BLaER1 treated with 17β-estradiol and CSF1 and Interleukin-3, amounts not matched to agents 10 nM and 100 nM (cell line): ENCODE data around the gene ZNF496.
"Not testable (repeated sequence)": the region's sequence is repeated elsewhere in the genome, so short reads cannot be mapped to it uniquely, and the experiment has no call there.

ENCODE experiments used
- H3K27ac ChIP-seq, 11 experiments: shearing (Covaris generic); formaldehyde crosslinking; 2 replicates each; pipeline ENCODE4 v1.8.1; 2022
- H3K27me3 ChIP-seq, 11 experiments: shearing (Covaris generic); formaldehyde crosslinking; 2 replicates each; pipeline ENCODE4 v1.8.1; 2022
- H3K36me3 ChIP-seq, 11 experiments: shearing (Covaris generic); formaldehyde crosslinking; 2 replicates each; pipeline ENCODE4 v1.8.1; 2022
- H3K4me1 ChIP-seq, 10 experiments: shearing (Covaris generic); formaldehyde crosslinking; 2 replicates each; pipeline ENCODE4 v1.8.1; 2022
- H3K4me2 ChIP-seq, 11 experiments: shearing (Covaris generic); formaldehyde crosslinking; 2 replicates each; pipeline ENCODE4 v1.8.1; 2022
- H3K4me3 ChIP-seq, 10 experiments: shearing (Covaris generic); formaldehyde crosslinking; 2 replicates each; pipeline ENCODE4 v1.8.1; 2022
- H3K9ac ChIP-seq, 11 experiments: shearing (Covaris generic); formaldehyde crosslinking; 2 replicates each; pipeline ENCODE4 v1.8.1; 2022
- H3K9me3 ChIP-seq, 11 experiments: shearing (Covaris generic); formaldehyde crosslinking; replicated peaks in 1 of 11; 2 replicates each; pipeline ENCODE4 v1.8.1; 2022
- H4K20me1 ChIP-seq, 11 experiments: shearing (Covaris generic); formaldehyde crosslinking; 2 replicates each; pipeline ENCODE4 v1.8.1; 2022
- Cebpa-rat ChIP-seq, 11 experiments: shearing (Covaris generic); IDR thresholded peaks; 2 replicates each; pipeline ENCODE4 v1.8.1; 2022

Gene ZNF496

GRCh38 chr1:247370786-247371732 lies 39.4 kb upstream of the ZNF496 start:
- Histone ChIP-seq H3K4me3 (no peak overlapping the region), H4K20me1 (no peaks in the 10 kb centered on the region), H3K27ac (no peak overlapping the region), H3K9me3 (peaks cover 13 to 20% (median 15%) of the 10 kb centered on the region in 11 experiments), H3K4me1 (peaks cover 17 to 55% (median 22%) of the 10 kb centered on the region in 10 experiments; a peak in 19 of 20 replicates), H3K9ac (no peak overlapping the region), H3K4me2 (no peak overlapping the region), H3K27me3 (no peaks in the 10 kb centered on the region), H3K36me3 (peaks cover 0 to 7% (median 0%) of the 10 kb centered on the region in 11 experiments; a peak in 1 of 22 replicates)
- no peak for TF ChIP-seq Cebpa-rat (IDR thresholded peaks at IDR 0.05)

DNA sequence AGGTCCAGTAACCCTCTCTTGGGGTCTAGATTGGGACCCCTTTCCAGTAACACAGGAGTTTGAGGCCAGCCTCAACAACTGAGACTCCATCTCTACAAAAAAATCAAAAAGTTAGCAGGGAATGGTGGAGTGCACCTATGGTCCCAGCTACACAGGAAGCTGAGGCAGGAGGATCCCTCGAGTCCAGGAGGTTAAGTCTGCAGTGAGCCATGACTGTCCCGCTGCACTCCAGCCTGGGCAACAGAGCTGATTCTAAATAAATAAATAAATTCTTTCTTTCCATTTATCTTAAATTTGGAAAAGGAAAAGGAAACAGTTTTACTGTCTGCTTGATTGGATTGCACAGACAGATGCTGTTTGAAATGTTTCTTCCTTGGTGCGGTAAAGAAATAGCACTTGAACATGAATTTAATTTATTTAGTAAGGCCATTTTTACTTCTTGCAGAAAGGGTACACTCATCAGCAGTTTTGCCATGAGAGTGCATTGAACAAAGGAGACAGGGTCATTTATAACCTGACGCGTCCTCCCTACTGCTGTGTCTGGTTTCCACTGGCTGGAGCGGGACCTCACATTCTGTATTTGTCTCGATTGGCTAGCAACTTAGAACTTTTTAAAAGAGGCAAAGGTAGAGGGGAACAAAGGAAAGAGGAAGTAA lies 37.0 kb upstream of the ZNF496 start:
- Histone ChIP-seq H4K20me1 (no peaks in the 10 kb centered on the region), H3K4me2 (peak overlapping the region in 10 of 11 experiments; percentile 21 to 44 (median 35); a peak in 14 of 22 replicates), H3K9me3 (peaks cover 34 to 40% (median 39%) of the 10 kb centered on the region in 11 experiments), H3K27ac (peak overlapping the region in 2 of 11 experiments; percentile 27 to 49; a peak in 2 of 22 replicates), H3K27me3 (no peaks in the 10 kb centered on the region), H3K4me1 (peaks cover 17 to 34% (median 19%) of the 10 kb centered on the region in 10 experiments; a peak in 19 of 20 replicates), H3K4me3 (no peak overlapping the region), H3K9ac (no peak overlapping the region), H3K36me3 (peaks cover 0 to 13% (median 0%) of the 10 kb centered on the region in 11 experiments; a peak in 1 of 22 replicates)
- no peak for TF ChIP-seq Cebpa-rat (IDR thresholded peaks at IDR 0.05)

DNA sequence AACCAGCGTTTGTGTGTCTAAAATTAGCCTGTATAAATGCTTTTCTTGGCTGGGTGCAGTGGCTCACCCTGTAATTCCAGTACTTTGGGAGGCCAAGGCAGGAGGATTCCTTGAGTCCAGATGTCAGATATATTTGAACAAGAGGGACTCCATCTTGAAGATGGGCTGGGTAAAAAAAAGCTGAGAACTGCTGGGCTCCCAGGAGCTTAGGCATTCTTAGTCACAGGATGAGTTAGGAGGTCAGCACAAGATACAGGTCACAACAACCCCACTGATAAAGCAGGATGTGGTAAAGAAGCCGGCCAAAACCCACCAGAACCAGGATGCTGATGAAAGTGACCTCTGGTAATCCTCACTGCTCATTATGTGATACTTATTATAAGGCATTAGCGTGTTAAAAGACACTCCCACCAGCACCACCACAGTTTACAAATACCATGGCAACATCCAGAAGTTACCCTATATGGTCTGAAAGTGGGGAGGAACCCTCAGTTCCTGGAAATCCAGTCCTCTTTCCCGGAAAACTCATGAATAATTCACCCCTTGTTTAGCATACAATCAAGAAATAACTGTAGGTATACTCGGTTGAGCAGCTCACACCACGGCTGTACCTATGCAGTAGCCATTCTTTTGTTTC lies 36.2 kb upstream of the ZNF496 start:
- Histone ChIP-seq H3K27ac (peak overlapping the region in 3 of 11 experiments; percentile 27 to 49 (median 27); a peak in 6 of 22 replicates), H3K27me3 (no peaks in the 10 kb centered on the region), H3K9ac (no peak overlapping the region), H3K4me1 (peaks cover 16 to 32% (median 18%) of the 10 kb centered on the region in 10 experiments; a peak in 19 of 20 replicates), H4K20me1 (no peaks in the 10 kb centered on the region), H3K4me2 (peak overlapping the region in 10 of 11 experiments; percentile 21 to 44 (median 35); a peak in 15 of 22 replicates), H3K9me3 (peaks cover 34 to 44% (median 39%) of the 10 kb centered on the region in 11 experiments), H3K4me3 (no peak overlapping the region), H3K36me3 (peaks cover 0 to 13% (median 0%) of the 10 kb centered on the region in 11 experiments; a peak in 1 of 22 replicates)
- no peak for TF ChIP-seq Cebpa-rat (IDR thresholded peaks at IDR 0.05)

- H3K36me3 ChIP-seq: peaks cover 0 to 13% (median 0%) of the 10 kb centered on the region in 11 experiments; a peak in 1 of 22 replicates
- H3K27ac ChIP-seq: peak overlapping the region in 3 of 11 experiments; percentile 27 to 49 (median 27); a peak in 6 of 22 replicates
- H3K9me3 ChIP-seq: peaks cover 34 to 44% (median 39%) of the 10 kb centered on the region in 11 experiments
- H4K20me1 ChIP-seq: no peaks in the 10 kb centered on the region
- no peaks in the 10 kb centered on the region for H3K27me3 ChIP-seq
- H3K4me2 ChIP-seq: peak overlapping the region in 9 of 11 experiments; percentile 14 to 44 (median 36); a peak in 12 of 22 replicates
- no peak overlapping the region for H3K4me3 ChIP-seq
- H3K4me1 ChIP-seq: peaks cover 16 to 28% (median 18%) of the 10 kb centered on the region in 10 experiments; a peak in 19 of 20 replicates
- TF ChIP-seq Cebpa-rat (IDR thresholded peaks at IDR 0.05): no peak
- H3K9ac ChIP-seq: no peak overlapping the region
Measured at GRCh38 chr1:247366926-247367645, 35.4 kb upstream of the ZNF496 start.

DNA sequence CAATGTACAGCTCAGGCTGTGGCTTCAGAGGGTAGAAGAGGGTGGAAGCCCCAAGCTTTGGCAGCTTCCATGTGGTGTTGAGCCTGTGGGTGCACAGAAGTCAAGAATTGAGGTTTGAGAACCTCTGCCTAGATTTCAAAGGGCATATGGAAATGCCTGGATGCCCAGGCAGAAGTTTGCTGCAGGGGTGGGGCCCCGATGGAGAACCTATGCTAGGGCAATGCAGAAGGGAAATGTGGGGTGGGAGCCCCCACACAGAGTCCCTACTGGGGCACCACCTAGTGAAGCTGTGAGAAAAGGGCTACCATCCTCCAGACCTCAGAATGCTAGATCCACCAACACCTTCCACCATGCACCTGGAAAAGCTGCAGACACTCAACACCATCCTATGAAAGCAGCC lies 34.7 kb upstream of the ZNF496 start:
- H3K27ac ChIP-seq, H3K27me3 ChIP-seq, H3K9ac ChIP-seq, H4K20me1 ChIP-seq, H3K4me2 ChIP-seq: not testable (repeated sequence)
- Histone ChIP-seq H3K4me3 (0 out of 20 replicates have a peak overlapping the region, but pooled peaks of 1 of the 10 experiments have one; percentile 31), H3K36me3 (peaks cover 0 to 13% (median 0%) of the 10 kb centered on the region in 11 experiments; a peak in 1 of 22 replicates), H3K4me1 (peaks cover 16 to 32% (median 19%) of the 10 kb centered on the region in 10 experiments; a peak in 19 of 20 replicates), H3K9me3 (peaks cover 34 to 44% (median 39%) of the 10 kb centered on the region in 11 experiments)

- Histone ChIP-seq H3K27me3 (no peaks in the 10 kb centered on the region), H3K27ac (no peak overlapping the region), H3K36me3 (peaks cover 0 to 13% (median 0%) of the 10 kb centered on the region in 11 experiments; a peak in 1 of 22 replicates), H3K9ac (no peak overlapping the region), H3K9me3 (peaks cover 34 to 44% (median 39%) of the 10 kb centered on the region in 11 experiments), H3K4me3 (no peak overlapping the region), H3K4me1 (peaks cover 16 to 45% (median 23%) of the 10 kb centered on the region in 10 experiments), H4K20me1 (no peaks in the 10 kb centered on the region), H3K4me2 (no peak overlapping the region)
- no peak for TF ChIP-seq Cebpa-rat (IDR thresholded peaks at IDR 0.05)
Measured at GRCh38 chr1:247365023-247365422, 33.4 kb upstream of the ZNF496 start.

DNA sequence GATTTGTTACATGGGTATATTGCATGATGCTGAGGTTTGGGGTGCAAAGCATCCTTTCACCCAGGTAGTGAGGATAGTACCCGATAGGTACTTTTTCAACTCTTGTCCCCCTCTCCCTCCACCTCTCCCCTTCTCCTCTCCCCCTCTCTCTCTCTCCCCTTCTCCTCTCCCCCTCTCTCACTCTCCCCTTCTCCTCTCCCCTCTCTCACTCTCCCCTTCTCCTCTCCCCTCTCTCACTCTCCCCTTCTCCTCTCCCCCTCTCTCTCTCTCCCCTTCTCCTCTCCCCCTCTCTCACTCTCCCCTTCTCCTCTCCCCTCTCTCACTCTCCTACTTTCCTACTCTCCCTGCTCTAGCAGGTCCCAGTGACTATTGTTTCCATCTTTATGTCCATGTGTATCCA lies 31.3 kb upstream of the ZNF496 start:
- not testable (repeated sequence) for H3K27me3 ChIP-seq, H4K20me1 ChIP-seq, H3K9ac ChIP-seq, H3K27ac ChIP-seq, H3K4me2 ChIP-seq, H3K4me3 ChIP-seq
- Histone ChIP-seq H3K9me3 (peaks cover 34 to 44% (median 39%) of the 10 kb centered on the region in 11 experiments), H3K4me1 (peaks cover 8 to 48% (median 22%) of the 10 kb centered on the region in 10 experiments; a peak in 19 of 20 replicates), H3K36me3 (peaks cover 0 to 13% (median 0%) of the 10 kb centered on the region in 11 experiments; a peak in 1 of 22 replicates)

DNA sequence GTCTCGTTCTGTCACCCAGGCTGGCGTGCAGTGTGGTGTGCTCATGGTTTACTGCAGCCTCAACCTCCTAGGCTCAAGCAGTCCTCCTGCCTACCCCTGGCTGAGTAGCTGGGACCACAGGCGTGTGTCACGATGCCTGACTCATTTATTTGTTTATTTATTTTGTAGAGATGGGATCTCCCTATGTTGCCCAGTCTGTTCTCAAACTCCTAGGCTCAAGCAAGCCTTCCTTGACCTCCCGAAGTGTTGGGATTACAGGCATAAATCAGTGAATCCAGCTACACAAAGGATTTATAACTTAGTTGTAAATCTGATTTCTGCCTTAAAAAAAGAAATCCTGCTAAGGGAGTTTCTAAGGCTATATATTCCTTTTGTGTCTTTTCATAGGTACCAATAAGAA lies 30.5 kb upstream of the ZNF496 start:
- Histone ChIP-seq H3K27ac (no peak overlapping the region), H3K9ac (no peak overlapping the region), H3K4me1 (peaks cover 0 to 48% (median 22%) of the 10 kb centered on the region in 10 experiments; a peak in 16 of 20 replicates), H3K4me2 (no peak overlapping the region), H3K4me3 (no peak overlapping the region), H3K27me3 (no peaks in the 10 kb centered on the region), H3K36me3 (peaks cover 0 to 13% (median 0%) of the 10 kb centered on the region in 11 experiments; a peak in 1 of 22 replicates), H4K20me1 (no peaks in the 10 kb centered on the region), H3K9me3 (peaks cover 30 to 40% (median 37%) of the 10 kb centered on the region in 11 experiments)
- TF ChIP-seq Cebpa-rat (IDR thresholded peaks at IDR 0.05): no peak
